ENCODE data around the gene HAPSTR1.

DNA sequence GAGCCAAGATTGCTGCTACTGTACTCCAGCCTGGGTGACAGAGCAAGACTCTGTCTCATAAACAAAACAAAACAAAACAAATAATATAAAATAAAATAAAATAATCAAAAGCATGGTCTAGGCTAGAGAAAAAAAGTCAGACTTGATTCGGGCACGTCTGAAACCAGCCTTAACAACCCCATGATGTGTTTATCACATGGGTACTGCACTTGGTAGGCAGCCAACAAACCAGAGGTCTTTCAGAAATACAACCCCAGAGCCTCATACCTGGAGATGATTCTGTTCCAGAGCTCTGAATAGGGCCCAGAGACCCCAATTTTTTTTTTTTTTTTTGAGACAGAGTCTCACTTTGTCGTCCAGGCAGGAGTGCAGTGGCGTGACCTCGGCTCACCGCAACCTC, 9.6 kb upstream of the HAPSTR1 start:
- TF ChIP-seq, protein P1, sequence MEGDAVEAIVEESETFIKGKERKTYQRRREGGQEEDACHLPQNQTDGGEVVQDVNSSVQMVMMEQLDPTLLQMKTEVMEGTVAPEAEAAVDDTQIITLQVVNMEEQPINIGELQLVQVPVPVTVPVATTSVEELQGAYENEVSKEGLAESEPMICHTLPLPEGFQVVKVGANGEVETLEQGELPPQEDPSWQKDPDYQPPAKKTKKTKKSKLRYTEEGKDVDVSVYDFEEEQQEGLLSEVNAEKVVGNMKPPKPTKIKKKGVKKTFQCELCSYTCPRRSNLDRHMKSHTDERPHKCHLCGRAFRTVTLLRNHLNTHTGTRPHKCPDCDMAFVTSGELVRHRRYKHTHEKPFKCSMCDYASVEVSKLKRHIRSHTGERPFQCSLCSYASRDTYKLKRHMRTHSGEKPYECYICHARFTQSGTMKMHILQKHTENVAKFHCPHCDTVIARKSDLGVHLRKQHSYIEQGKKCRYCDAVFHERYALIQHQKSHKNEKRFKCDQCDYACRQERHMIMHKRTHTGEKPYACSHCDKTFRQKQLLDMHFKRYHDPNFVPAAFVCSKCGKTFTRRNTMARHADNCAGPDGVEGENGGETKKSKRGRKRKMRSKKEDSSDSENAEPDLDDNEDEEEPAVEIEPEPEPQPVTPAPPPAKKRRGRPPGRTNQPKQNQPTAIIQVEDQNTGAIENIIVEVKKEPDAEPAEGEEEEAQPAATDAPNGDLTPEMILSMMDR (IDR thresholded peaks at IDR 0.05; ENCODE audit: control extremely low read depth in 1 of 3, insufficient read depth in 1 of 3, low read depth in 1 of 3, low read length in 3 of 3) = no peak
- TF ChIP-seq POLR2AphosphoS5 (IDR thresholded peaks at IDR 0.05; ENCODE audit: low read depth, low read length) = no peak

Data from H1 (cell line).